OCI-LY3 (cell line): ENCODE measurements around the gene SPATS2.

ENCODE experiments used
- H2AFZ ChIP-seq: fragments of 200-600, 300-600 bp; shearing (Covaris generic); 2 replicates; pipeline ENCODE4 v1.6.0; 2014; ENCODE audit warnings: antibody characterized with exemption, low read depth, low read length
- H3K27ac ChIP-seq: fragments of 200-600, 300-600 bp; sonication (generic); 2 replicates; pipeline ENCODE4 v1.5.1; 2014; ENCODE audit warnings: mild to moderate bottlenecking, low read length, moderate library complexity, mixed read lengths
- H3K27me3 ChIP-seq: fragments of 200-600, 300-600 bp; sonication (generic); 2 replicates; pipeline ENCODE4 v1.6.1; 2014; ENCODE audit warnings: low read depth, low read length, mixed read lengths
- H3K36me3 ChIP-seq: fragments of 200-600, 300-600 bp; sonication (generic); replicated peaks from 2 replicates; pipeline ENCODE3; 2014; ENCODE audit warnings: low read depth, low read length, mixed read lengths
- H3K4me1 ChIP-seq: fragments of 300-600, 200-600 bp; sonication (generic); 2 replicates; pipeline ENCODE4 v1.6.1; 2014; ENCODE audit warnings: low read length, mixed read lengths
- H3K4me2 ChIP-seq: fragments of 200-600, 300-600 bp; sonication (generic); 2 replicates; pipeline ENCODE4 v1.6.1; 2014; ENCODE audit warnings: low read length, mixed read lengths
- H3K4me3 ChIP-seq: fragments of 300-600, 200-600 bp; sonication (generic); 2 replicates; pipeline ENCODE4 v1.5.1; 2014; ENCODE audit warnings: antibody characterized with exemption, mild to moderate bottlenecking, low read length, moderate library complexity
- H3K79me2 ChIP-seq: fragments of 300-600, 200-600 bp; shearing (Covaris generic); 2 replicates; pipeline ENCODE4 v1.6.1; 2014; ENCODE audit warnings: mild to moderate bottlenecking, low read length, mixed read lengths
- H3K9ac ChIP-seq: fragments of 300-600, 200-600 bp; shearing (Covaris generic); 2 replicates; pipeline ENCODE4 v1.6.0; 2014; ENCODE audit warnings: mild to moderate bottlenecking, low read length, moderate library complexity
- H3K9me3 ChIP-seq: fragments of 200-600, 300-600 bp; shearing (Covaris generic); 2 replicates; pipeline ENCODE4 v1.6.1; 2014; ENCODE audit warnings: low read length, mixed read lengths; ENCODE audit not compliant: insufficient read depth
- H4K20me1 ChIP-seq: fragments of 200-600, 300-600 bp; sonication (generic); 2 replicates; pipeline ENCODE4 v1.6.1; 2016; ENCODE audit warnings: low read length, mixed read lengths; ENCODE audit not compliant: insufficient read depth
- CTCF ChIP-seq: fragments of 200-600, 300-600 bp; sonication (generic); IDR thresholded peaks from 2 replicates; pipeline ENCODE4 v1.5.1; 2014; ENCODE audit warnings: antibody characterized with exemption, low read length, low read depth
- EZH2phosphoT487 ChIP-seq: fragments of 200-600 bp; shearing (Covaris generic); IDR thresholded peaks from 2 replicates; pipeline ENCODE4 v1.6.1; 2018; ENCODE audit warnings: antibody characterized with exemption, mixed run types, low read depth

Gene SPATS2

DNA sequence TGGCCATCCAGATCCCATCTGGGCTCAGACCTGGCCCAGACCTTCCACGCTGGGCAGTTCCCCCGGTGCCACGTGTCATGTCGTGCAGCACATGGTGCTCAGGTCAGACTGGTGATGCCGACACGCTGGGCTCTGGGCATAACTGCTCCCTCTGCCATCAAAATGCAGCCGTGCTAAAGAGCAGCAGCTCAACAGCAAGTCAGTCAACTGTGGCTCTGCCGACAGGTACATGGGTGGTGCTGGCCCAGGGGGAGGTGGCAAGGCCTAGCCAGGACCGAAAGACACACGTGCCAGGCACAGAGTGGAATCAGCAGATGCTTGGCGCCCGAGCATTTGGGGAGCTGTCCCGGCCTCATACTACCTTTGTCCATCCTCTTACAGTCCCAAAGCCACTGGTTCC lies 199.1 kb downstream of the SPATS2 start:
- Histone ChIP-seq H3K4me2 (peak overlapping the region; percentile 92), H3K4me1 (peaks cover 10% of the 10 kb centered on the region), H3K36me3 (peaks cover 20% of the 10 kb centered on the region), H3K27ac (no peak overlapping the region), H3K27me3 (no peaks in the 10 kb centered on the region), H2AFZ (no peak overlapping the region), H3K4me3 (peak overlapping the region; percentile 97; the same call in 1 of the 2 replicates), H3K9me3 (no peaks in the 10 kb centered on the region), H4K20me1 (no peaks in the 10 kb centered on the region), H3K9ac (no peak overlapping the region), H3K79me2 (peaks cover 32% of the 10 kb centered on the region)
- TF ChIP-seq CTCF (no peak), EZH2phosphoT487 (no peak)

DNA sequence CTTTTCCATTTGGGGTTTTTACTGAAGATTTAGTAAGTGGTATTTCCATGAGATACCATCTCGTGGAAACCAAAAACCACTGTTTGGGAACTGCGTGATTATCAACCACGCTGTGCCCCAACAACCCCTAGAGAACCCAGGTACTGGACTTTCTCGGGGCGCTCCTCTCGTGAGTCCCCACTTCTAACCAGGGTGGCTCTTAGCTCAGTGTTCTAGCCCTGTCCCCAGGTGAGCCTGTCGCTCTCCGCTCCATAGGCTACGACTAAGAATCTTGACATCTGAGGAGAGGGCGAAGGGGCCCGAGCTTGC lies 200.0 kb downstream of the SPATS2 start:
- Histone ChIP-seq H3K4me2 (peak overlapping the region; percentile 92), H3K9me3 (no peaks in the 10 kb centered on the region), H3K27ac (peak overlapping the region; percentile 74), H3K27me3 (no peaks in the 10 kb centered on the region), H3K36me3 (peaks cover 16% of the 10 kb centered on the region), H3K9ac (peak overlapping the region; percentile 96), H2AFZ (peak overlapping the region; percentile 94), H3K4me3 (peak overlapping the region; percentile 97), H4K20me1 (no peaks in the 10 kb centered on the region), H3K79me2 (peaks cover 32% of the 10 kb centered on the region), H3K4me1 (peaks cover 10% of the 10 kb centered on the region)
- TF ChIP-seq CTCF (no peak), EZH2phosphoT487 (no peak)

- peaks cover 12% of the 10 kb centered on the region for H3K36me3 ChIP-seq
- H2AFZ ChIP-seq: peak within 1 kb of the TSS; percentile 94
- H3K4me3 ChIP-seq: peak within 1 kb of the TSS; percentile 97
- peak within 1 kb of the TSS; percentile 96 for H3K9ac ChIP-seq
- no peaks in the 10 kb centered on the region for H3K9me3 ChIP-seq
- peaks cover 32% of the 10 kb centered on the region for H3K79me2 ChIP-seq
- H3K27ac ChIP-seq: peak within 1 kb of the TSS; percentile 74
- H3K4me2 ChIP-seq: peak within 1 kb of the TSS; percentile 92
- no peaks in the 10 kb centered on the region for H4K20me1 ChIP-seq
- H3K4me1 ChIP-seq: peaks cover 10% of the 10 kb centered on the region
- no peaks in the 10 kb centered on the region for H3K27me3 ChIP-seq
- TF ChIP-seq EZH2phosphoT487: no peak
- TF ChIP-seq CTCF: no peak
These were observed 200.6 kb downstream of the SPATS2 start, which contains the start of gene MCRS1 for GRCh38 chr12:49567611-49568441. Gene MCRS1, minus strand, starts transcription at chr12:49568142. Its CDS starts 1,411 bp downstream, at chr12:49566731.

- Histone ChIP-seq H3K4me3 (peak overlapping the region; percentile 97), H3K79me2 (peaks cover 32% of the 10 kb centered on the region), H4K20me1 (no peaks in the 10 kb centered on the region), H2AFZ (peak overlapping the region; percentile 94), H3K9me3 (no peaks in the 10 kb centered on the region), H3K9ac (peak overlapping the region; percentile 96), H3K27me3 (no peaks in the 10 kb centered on the region), H3K27ac (peak overlapping the region; percentile 74; the same call in 1 of the 2 replicates), H3K4me2 (peak overlapping the region; percentile 91), H3K4me1 (peaks cover 10% of the 10 kb centered on the region), H3K36me3 (peaks cover 12% of the 10 kb centered on the region)
- TF ChIP-seq CTCF (no peak), EZH2phosphoT487 (no peak)
These were observed 201.3 kb downstream of the SPATS2 start for GRCh38 chr12:49568442-49569162.
